CD4-positive, CD25-positive, alpha-beta regulatory T cell (primary cell): ENCODE measurements around the gene FAM240A. TPM values are rescaled to one million over a fixed set of nuclear protein-coding genes. Genes with fewer than 3 reads are reported as not detected.

Experiments used
- ATAC-seq, 2 donors: fragments of 150-1000 bp; cut with Tn5 transposase; one replicate each; pipeline ENCODE4 v1.10.0; 2021; ENCODE audit warnings: low read depth in 2 of 2, moderate number of reproducible peaks in 2 of 2, moderate library complexity in 1 of 2
- DNase-seq, 3 donors: peaks; one replicate each; pipeline versions ENCODE4 v3.0.0 to v3.0.0-alpha.2; 2012 to 2022; ENCODE audit warnings: mixed read lengths in 1 of 3
- H3K27ac ChIP-seq: one replicate; pipeline ENCODE4 v1.7.0; 2013; ENCODE audit warnings: mild to moderate bottlenecking, low read length; ENCODE audit not compliant: insufficient read depth, poor library complexity, severe bottlenecking
- H3K27me3 ChIP-seq: one replicate; pipeline ENCODE4 v1.7.0; 2013; ENCODE audit warnings: low read length; ENCODE audit not compliant: control insufficient read depth, insufficient read depth
- H3K36me3 ChIP-seq: one replicate; pipeline ENCODE4 v1.7.0; 2013; ENCODE audit warnings: mild to moderate bottlenecking, low read length, moderate library complexity; ENCODE audit not compliant: control insufficient read depth, insufficient read depth
- H3K4me1 ChIP-seq: 2 replicates; pipeline ENCODE4 v1.7.0; 2013; ENCODE audit warnings: mild to moderate bottlenecking, low read length; ENCODE audit not compliant: insufficient read depth, control insufficient read depth, poor library complexity, severe bottlenecking
- H3K4me3 ChIP-seq: one replicate; pipeline ENCODE4 v1.7.0; 2013; ENCODE audit warnings: low read depth, mild to moderate bottlenecking, low read length, moderate library complexity
- H3K9me3 ChIP-seq, 2 experiments: 1 replicate in 1 of 2; 2 replicates in 1 of 2; pipeline ENCODE4 v1.7.0; 2013; ENCODE audit warnings: low read length in 2 of 2, mild to moderate bottlenecking in 1 of 2, moderate library complexity in 1 of 2; ENCODE audit not compliant: control insufficient read depth in 2 of 2
- H3K27ac Mint-ChIP-seq, 3 donors: one replicate each; pipeline ENCODE4 v1.8.0; 2020 to 2022; ENCODE audit warnings: mild to moderate bottlenecking in 3 of 3, mixed read lengths in 3 of 3, moderate library complexity in 2 of 3
- H3K27me3 Mint-ChIP-seq: one replicate; pipeline ENCODE4 v1.8.0; 2022; ENCODE audit warnings: mild to moderate bottlenecking, mixed read lengths
- H3K36me3 Mint-ChIP-seq: one replicate; pipeline ENCODE4 v1.8.0; 2020; ENCODE audit warnings: mixed read lengths
- H3K4me1 Mint-ChIP-seq, 4 donors: one replicate each; pipeline ENCODE4 v1.8.0; 2020 to 2022; ENCODE audit warnings: mixed read lengths in 4 of 4, mild to moderate bottlenecking in 1 of 4
- H3K4me3 Mint-ChIP-seq, 4 donors: one replicate each; pipeline ENCODE4 v1.8.0; 2020 to 2022; ENCODE audit warnings: mild to moderate bottlenecking in 4 of 4, mixed read lengths in 4 of 4, moderate library complexity in 3 of 4
- H3K9me3 Mint-ChIP-seq, 7 donors: one replicate each; pipeline ENCODE4 v1.8.0; 2020 to 2022; ENCODE audit warnings: mixed read lengths in 7 of 7, mild to moderate bottlenecking in 3 of 7, moderate library complexity in 2 of 7
- polyA plus RNA-seq, 4 donors: library from polyadenylated mRNA; unstranded; fragments of 300-500 nt; fragmentation: Illumina TruSeq; gene quantifications; one replicate each; pipeline ENCODE4 v1.2.3, GENCODE V29; 2021
- total RNA-seq: library from RNA; stranded (reverse); gene quantifications from one replicate; pipeline ENCODE4 v1.2.3, GENCODE V29; 2022

Gene FAM240A
- total and polyA plus RNA-seq, 5 donors from 2014 or later, result not detected

GRCh38 chr3:46671541-46672348 is 59.4 kb downstream of the FAM240A start:
- peaks cover 0 to 1% (median 0%) of the 10 kb centered on the region in 7 donors for H3K9me3 Mint-ChIP-seq
- no peaks in the 10 kb centered on the region for H3K27me3 ChIP-seq
- peaks cover 4% of the 10 kb centered on the region for H3K36me3 Mint-ChIP-seq
- no peak for DNase-seq
- no peak overlapping the region for H3K4me3 ChIP-seq
- no peak overlapping the region for H3K27ac Mint-ChIP-seq
- H3K4me1 Mint-ChIP-seq, result no peaks in the 10 kb centered on the region
- H3K4me3 Mint-ChIP-seq, result no peak overlapping the region
- H3K36me3 ChIP-seq, result no peaks in the 10 kb centered on the region
- H3K27me3 Mint-ChIP-seq, result no peaks in the 10 kb centered on the region
- H3K27ac ChIP-seq, result no peak overlapping the region
- no peaks in the 10 kb centered on the region for H3K4me1 ChIP-seq
- no peaks in the 10 kb centered on the region for H3K9me3 ChIP-seq
- no peak for ATAC-seq

- no peak overlapping the region for H3K27ac Mint-ChIP-seq
- no peaks in the 10 kb centered on the region for H3K4me1 Mint-ChIP-seq
- H3K9me3 ChIP-seq, result no peaks in the 10 kb centered on the region
- ATAC-seq (no peak), DNase-seq (no peak)
- H3K4me3 Mint-ChIP-seq, result no peak overlapping the region
- peaks cover 0 to 1% (median 0%) of the 10 kb centered on the region in 7 donors for H3K9me3 Mint-ChIP-seq
- H3K4me1 ChIP-seq, result no peaks in the 10 kb centered on the region
- no peaks in the 10 kb centered on the region for H3K36me3 ChIP-seq
- no peak overlapping the region for H3K27ac ChIP-seq
- peaks cover 4% of the 10 kb centered on the region for H3K36me3 Mint-ChIP-seq
- H3K27me3 ChIP-seq, result no peaks in the 10 kb centered on the region
- no peak overlapping the region for H3K4me3 ChIP-seq
- H3K27me3 Mint-ChIP-seq, result no peaks in the 10 kb centered on the region
Measured at GRCh38 chr3:46672349-46672695, 60.0 kb downstream of the FAM240A start.

- peaks cover 0 to 1% (median 0%) of the 10 kb centered on the region in 7 donors for H3K9me3 Mint-ChIP-seq
- peaks cover 4% of the 10 kb centered on the region for H3K36me3 Mint-ChIP-seq
- H3K4me3 ChIP-seq, result no peak overlapping the region
- no peak overlapping the region for H3K27ac ChIP-seq
- H3K27ac Mint-ChIP-seq, result no peak overlapping the region
- no peaks in the 10 kb centered on the region for H3K27me3 ChIP-seq
- no peaks in the 10 kb centered on the region for H3K27me3 Mint-ChIP-seq
- no peaks in the 10 kb centered on the region for H3K4me1 ChIP-seq
- H3K36me3 ChIP-seq, result no peaks in the 10 kb centered on the region
- H3K4me3 Mint-ChIP-seq, result no peak overlapping the region
- H3K9me3 ChIP-seq, result no peaks in the 10 kb centered on the region
- no peaks in the 10 kb centered on the region for H3K4me1 Mint-ChIP-seq
- DNase-seq, result no peak
- no peak for ATAC-seq
Measured at GRCh38 chr3:46673151-46674030, 61.1 kb downstream of the FAM240A start.

- peak in 1 of 3 donors; percentile 37 for DNase-seq
- no peaks in the 10 kb centered on the region for H3K36me3 ChIP-seq
- no peak overlapping the region for H3K27ac Mint-ChIP-seq
Measured at GRCh38 chr3:46674031-46674845, 61.9 kb downstream of the FAM240A start.

GRCh38 chr3:46675426-46675825 is 63.1 kb downstream of the FAM240A start:
- H3K4me3 Mint-ChIP-seq, result no peak overlapping the region
- H3K4me1 Mint-ChIP-seq, result peaks cover 0 to 2% (median 0%) of the 10 kb centered on the region in 4 donors
- ATAC-seq (no peak), DNase-seq (no peak)
- Histone ChIP-seq H3K9me3 (no peaks in the 10 kb centered on the region), H3K36me3 (no peaks in the 10 kb centered on the region), H3K27ac (no peak overlapping the region), H3K4me1 (no peaks in the 10 kb centered on the region), H3K27me3 (no peaks in the 10 kb centered on the region), H3K4me3 (no peak overlapping the region)
- peaks cover 0 to 1% (median 0%) of the 10 kb centered on the region in 7 donors for H3K9me3 Mint-ChIP-seq
- H3K36me3 Mint-ChIP-seq, result peaks cover 11% of the 10 kb centered on the region
- no peak overlapping the region for H3K27ac Mint-ChIP-seq
- H3K27me3 Mint-ChIP-seq, result no peaks in the 10 kb centered on the region

More at GRCh38 chr3:46674031-46674845, 61.9 kb downstream of the FAM240A start:
- no peaks in the 10 kb centered on the region for H3K27me3 Mint-ChIP-seq
- peaks cover 0 to 1% (median 0%) of the 10 kb centered on the region in 7 donors for H3K9me3 Mint-ChIP-seq
- no peak overlapping the region for H3K27ac ChIP-seq
- no peaks in the 10 kb centered on the region for H3K9me3 ChIP-seq
- peaks cover 4% of the 10 kb centered on the region for H3K36me3 Mint-ChIP-seq
- H3K4me1 ChIP-seq, result no peaks in the 10 kb centered on the region
- H3K27me3 ChIP-seq, result no peaks in the 10 kb centered on the region
- H3K4me3 Mint-ChIP-seq, result no peak overlapping the region
- no peak overlapping the region for H3K4me3 ChIP-seq
- no peak for ATAC-seq
- H3K4me1 Mint-ChIP-seq, result no peaks in the 10 kb centered on the region

Other genes with a start within 250 kb of the FAM240A start
- 18.2 TPM for gene CCR5, start 241.6 kb upstream of the FAM240A start, total RNA-seq
- 10 to 100 TPM; 10.9 to 18.6 (median 15.7) TPM for gene CCR5, start 241.6 kb upstream of the FAM240A start, polyA plus RNA-seq
- 10.6 TPM for gene CCRL2, start 205.3 kb upstream of the FAM240A start, total RNA-seq
- gene CCRL2, start 205.3 kb upstream of the FAM240A start, polyA plus RNA-seq, result 1 to 10 TPM; 1.4 to 2.2 (median 1.9) TPM
- not detected for gene LTF, start 147.6 kb upstream of the FAM240A start, total RNA-seq
- not detected for gene LTF, start 147.6 kb upstream of the FAM240A start, polyA plus RNA-seq
- gene RTP3, start 114.5 kb upstream of the FAM240A start, total RNA-seq, result not detected
- not detected for gene RTP3, start 114.5 kb upstream of the FAM240A start, polyA plus RNA-seq
- gene LRRC2, start 46.2 kb upstream of the FAM240A start, total RNA-seq, result 2.4 TPM
- 1 to 10 TPM; 1.2 to 3.8 (median 2.2) TPM for gene LRRC2, start 46.2 kb upstream of the FAM240A start, polyA plus RNA-seq
- gene ALS2CL, start 81.2 kb downstream of the FAM240A start, total RNA-seq, result 25.8 TPM
- 1 to 10 TPM; 1.3 to 2.5 (median 1.7) TPM for gene ALS2CL, start 81.2 kb downstream of the FAM240A start, polyA plus RNA-seq
- 1.9 TPM for gene TMIE, start 88.9 kb downstream of the FAM240A start, total RNA-seq
- 1 to 10 TPM in 3 of 4 donors, under 1 TPM in 1; 0.60 to 1.9 (median 1.4) TPM for gene TMIE, start 88.9 kb downstream of the FAM240A start, polyA plus RNA-seq
- gene PRSS50, start 105.3 kb downstream of the FAM240A start, total RNA-seq, result not detected
- gene PRSS50, start 105.3 kb downstream of the FAM240A start, polyA plus RNA-seq, result not detected